Hindlimb muscle (tissue), 1 donor: ENCODE data around the gene PIGN. TPM values are rescaled to one million over a fixed set of nuclear protein-coding genes. Genes with fewer than 3 reads are reported as not detected.

ENCODE experiments used
- DNase-seq: peaks from one replicate; pipeline ENCODE4 v3.0.0-alpha.2; 2013
- polyA plus RNA-seq: library from polyadenylated mRNA; unstranded; fragments of 120-200 nt; gene quantifications from one replicate; pipeline ENCODE4 v1.2.1, GENCODE V29; 2013; ENCODE audit not compliant: insufficient read length

Gene PIGN
- polyA plus RNA-seq, result 16.3 TPM

- peak; percentile 97 for DNase-seq
Observed at GRCh38 chr18:62186774-62187542, at the start of gene PIGN, which contains the start of gene RELCH. TSS of gene PIGN (minus strand) at chr18:62187056. CDS start at chr18:62161353, 25,703 bp downstream. TSS of gene RELCH (plus strand) at chr18:62187255. CDS start at chr18:62187506, 251 bp downstream.

- DNase-seq, result no peak
Observed at GRCh38 chr18:62236252-62236651, 49.4 kb upstream of the PIGN start.

GRCh38 chr18:62226047-62226446, 39.2 kb upstream of the PIGN start:
- DNase-seq, result no peak

GRCh38 chr18:62224229-62224628, 37.4 kb upstream of the PIGN start:
- DNase-seq, result no peak

- no peak for DNase-seq
Observed at GRCh38 chr18:62214790-62215189, 27.9 kb upstream of the PIGN start.

- no peak for DNase-seq
Observed at GRCh38 chr18:62211325-62211828, 24.5 kb upstream of the PIGN start.

- no peak for DNase-seq
Observed at GRCh38 chr18:62210138-62210537, 23.3 kb upstream of the PIGN start.

- DNase-seq, result no peak
Observed at GRCh38 chr18:62209046-62209445, 22.2 kb upstream of the PIGN start.

GRCh38 chr18:62206593-62206992, 19.7 kb upstream of the PIGN start:
- no peak for DNase-seq

GRCh38 chr18:62205824-62206223, 19.0 kb upstream of the PIGN start:
- DNase-seq, result no peak

GRCh38 chr18:62201870-62202269, 15.0 kb upstream of the PIGN start:
- no peak for DNase-seq

- DNase-seq, result no peak
Observed at GRCh38 chr18:62200121-62200914, 13.5 kb upstream of the PIGN start.

GRCh38 chr18:62199629-62200028, 12.8 kb upstream of the PIGN start:
- DNase-seq, result no peak

- no peak for DNase-seq
Observed at GRCh38 chr18:62198259-62198658, 11.4 kb upstream of the PIGN start.

- no peak for DNase-seq
Observed at GRCh38 chr18:62196980-62197379, 10.1 kb upstream of the PIGN start.

- DNase-seq, result no peak
Observed at GRCh38 chr18:62196079-62196478, 9.2 kb upstream of the PIGN start.

GRCh38 chr18:62189208-62189607, 2.4 kb upstream of the PIGN start:
- DNase-seq, result no peak

GRCh38 chr18:62187543-62188510, 971 bp upstream of the PIGN start:
- peak; percentile 19 for DNase-seq

GRCh38 chr18:62186499-62186773, 420 bp downstream of the PIGN start:
- DNase-seq, result no peak

GRCh38 chr18:62183578-62184195, 3.2 kb downstream of the PIGN start:
- peak; percentile 33 for DNase-seq

GRCh38 chr18:62182220-62182619, 4.6 kb downstream of the PIGN start:
- no peak for DNase-seq

- DNase-seq, result no peak
Observed at GRCh38 chr18:62179213-62179612, 7.6 kb downstream of the PIGN start.
